Measurements from ENCODE around the gene PDE8A.

GRCh38 chr15:85027421-85027820 is 45.8 kb downstream of the PDE8A start:
- TF ChIP-seq EGR1 (IDR thresholded peaks at IDR 0.05; ENCODE audit: low read depth in 2 of 2) (no peak), CTCF (IDR thresholded peaks at IDR 0.05; ENCODE audit: low read depth, low read length, missing input control) (no peak), JUND (IDR thresholded peaks at IDR 0.05) (no peak), TAF1 (conservative IDR thresholded peaks at IDR 0.05) (no peak), RAD21 (IDR thresholded peaks at IDR 0.05) (no peak), YY1 (IDR thresholded peaks at IDR 0.05) (no peak), SP1 (IDR thresholded peaks at IDR 0.05) (no peak), HNF4A (conservative IDR thresholded peaks at IDR 0.05) (no peak)
- TF ChIP-seq, protein P1, sequence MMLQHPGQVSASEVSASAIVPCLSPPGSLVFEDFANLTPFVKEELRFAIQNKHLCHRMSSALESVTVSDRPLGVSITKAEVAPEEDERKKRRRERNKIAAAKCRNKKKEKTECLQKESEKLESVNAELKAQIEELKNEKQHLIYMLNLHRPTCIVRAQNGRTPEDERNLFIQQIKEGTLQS (IDR thresholded peaks at IDR 0.05), result no peak
- TF ChIP-seq, protein P2, sequence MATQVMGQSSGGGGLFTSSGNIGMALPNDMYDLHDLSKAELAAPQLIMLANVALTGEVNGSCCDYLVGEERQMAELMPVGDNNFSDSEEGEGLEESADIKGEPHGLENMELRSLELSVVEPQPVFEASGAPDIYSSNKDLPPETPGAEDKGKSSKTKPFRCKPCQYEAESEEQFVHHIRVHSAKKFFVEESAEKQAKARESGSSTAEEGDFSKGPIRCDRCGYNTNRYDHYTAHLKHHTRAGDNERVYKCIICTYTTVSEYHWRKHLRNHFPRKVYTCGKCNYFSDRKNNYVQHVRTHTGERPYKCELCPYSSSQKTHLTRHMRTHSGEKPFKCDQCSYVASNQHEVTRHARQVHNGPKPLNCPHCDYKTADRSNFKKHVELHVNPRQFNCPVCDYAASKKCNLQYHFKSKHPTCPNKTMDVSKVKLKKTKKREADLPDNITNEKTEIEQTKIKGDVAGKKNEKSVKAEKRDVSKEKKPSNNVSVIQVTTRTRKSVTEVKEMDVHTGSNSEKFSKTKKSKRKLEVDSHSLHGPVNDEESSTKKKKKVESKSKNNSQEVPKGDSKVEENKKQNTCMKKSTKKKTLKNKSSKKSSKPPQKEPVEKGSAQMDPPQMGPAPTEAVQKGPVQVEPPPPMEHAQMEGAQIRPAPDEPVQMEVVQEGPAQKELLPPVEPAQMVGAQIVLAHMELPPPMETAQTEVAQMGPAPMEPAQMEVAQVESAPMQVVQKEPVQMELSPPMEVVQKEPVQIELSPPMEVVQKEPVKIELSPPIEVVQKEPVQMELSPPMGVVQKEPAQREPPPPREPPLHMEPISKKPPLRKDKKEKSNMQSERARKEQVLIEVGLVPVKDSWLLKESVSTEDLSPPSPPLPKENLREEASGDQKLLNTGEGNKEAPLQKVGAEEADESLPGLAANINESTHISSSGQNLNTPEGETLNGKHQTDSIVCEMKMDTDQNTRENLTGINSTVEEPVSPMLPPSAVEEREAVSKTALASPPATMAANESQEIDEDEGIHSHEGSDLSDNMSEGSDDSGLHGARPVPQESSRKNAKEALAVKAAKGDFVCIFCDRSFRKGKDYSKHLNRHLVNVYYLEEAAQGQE (IDR thresholded peaks at IDR 0.05), result no peak
- TF ChIP-seq, protein P3, sequence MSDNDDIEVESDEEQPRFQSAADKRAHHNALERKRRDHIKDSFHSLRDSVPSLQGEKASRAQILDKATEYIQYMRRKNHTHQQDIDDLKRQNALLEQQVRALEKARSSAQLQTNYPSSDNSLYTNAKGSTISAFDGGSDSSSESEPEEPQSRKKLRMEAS (IDR thresholded peaks at IDR 0.05), result no peak
- TF ChIP-seq, protein P4, sequence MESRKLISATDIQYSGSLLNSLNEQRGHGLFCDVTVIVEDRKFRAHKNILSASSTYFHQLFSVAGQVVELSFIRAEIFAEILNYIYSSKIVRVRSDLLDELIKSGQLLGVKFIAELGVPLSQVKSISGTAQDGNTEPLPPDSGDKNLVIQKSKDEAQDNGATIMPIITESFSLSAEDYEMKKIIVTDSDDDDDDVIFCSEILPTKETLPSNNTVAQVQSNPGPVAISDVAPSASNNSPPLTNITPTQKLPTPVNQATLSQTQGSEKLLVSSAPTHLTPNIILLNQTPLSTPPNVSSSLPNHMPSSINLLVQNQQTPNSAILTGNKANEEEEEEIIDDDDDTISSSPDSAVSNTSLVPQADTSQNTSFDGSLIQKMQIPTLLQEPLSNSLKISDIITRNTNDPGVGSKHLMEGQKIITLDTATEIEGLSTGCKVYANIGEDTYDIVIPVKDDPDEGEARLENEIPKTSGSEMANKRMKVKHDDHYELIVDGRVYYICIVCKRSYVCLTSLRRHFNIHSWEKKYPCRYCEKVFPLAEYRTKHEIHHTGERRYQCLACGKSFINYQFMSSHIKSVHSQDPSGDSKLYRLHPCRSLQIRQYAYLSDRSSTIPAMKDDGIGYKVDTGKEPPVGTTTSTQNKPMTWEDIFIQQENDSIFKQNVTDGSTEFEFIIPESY (IDR thresholded peaks at IDR 0.05), result no peak
